T-cell (primary cell): ENCODE results near the gene ZNF681. TPM values are rescaled to one million over a fixed set of nuclear protein-coding genes. Genes with fewer than 3 reads are reported as not detected.
A peak's percentile ranks its signal among the peaks of the same experiment; 100 is the strongest.

Experiments
- ATAC-seq, 4 experiments: fragments of 200-7000 bp in 3 of 4; fragments of 150-1000 bp in 1 of 4; cut with Tn5 transposase; replicated peaks in 1 of 4; 1 replicate in 3 of 4; 2 replicates in 1 of 4; pipeline ENCODE4 v1.10.0; 2021; ENCODE audit warnings: moderate library complexity in 3 of 4, mild to moderate bottlenecking in 2 of 4, moderate number of reproducible peaks in 1 of 4
- CTCF ChIA-PET, 2 donors: fragments of 300-600 bp; sonication (Branson Sonifier 250); formaldehyde crosslinking; loops; one replicate each; lab custom pipeline; 2022; ENCODE audit warnings: antibody characterized with exemption in 2 of 2; lab: Charles Lee
- POLR2A ChIA-PET, 2 donors: fragments of 300-600 bp; sonication (Branson Sonifier 250); formaldehyde crosslinking; loops; one replicate each; lab custom pipeline; 2022; ENCODE audit warnings: antibody characterized with exemption in 2 of 2; lab: Charles Lee
- DNase-seq, 35 experiments: peaks; one replicate each; pipeline versions ENCODE4 v3.0.0 to v3.0.0-alpha.2; 2013 to 2023
- H3K27ac ChIP-seq: one replicate; pipeline ENCODE4 v1.5.1; 2013; ENCODE audit warnings: low read length
- H3K27me3 ChIP-seq, 2 experiments: replicated peaks in 1 of 2; 1 replicate in 1 of 2; 2 replicates in 1 of 2; pipeline versions ENCODE4 v1.6.1 to v1.7.0; 2013; ENCODE audit warnings: low read length in 1 of 2, mixed read lengths in 1 of 2; ENCODE audit not compliant: control insufficient read depth in 2 of 2, insufficient read depth in 2 of 2; ENCODE audit errors: extremely low read depth in 1 of 2
- H3K36me3 ChIP-seq, 2 donors: 1 replicate in 1 of 2; 2 replicates in 1 of 2; pipeline versions ENCODE4 v1.6.1 to v1.7.0; 2013; ENCODE audit warnings: low read length in 1 of 2; ENCODE audit not compliant: control insufficient read depth in 2 of 2, insufficient read depth in 1 of 2; ENCODE audit errors: extremely low read depth in 1 of 2
- H3K4me1 ChIP-seq, 2 experiments: 1 replicate in 1 of 2; 2 replicates in 1 of 2; pipeline versions ENCODE4 v1.6.1 to v1.7.0; 2013; ENCODE audit warnings: low read length in 2 of 2, mixed read lengths in 1 of 2; ENCODE audit not compliant: insufficient read depth in 2 of 2, control insufficient read depth in 1 of 2; ENCODE audit errors: extremely low read depth in 1 of 2
- H3K4me3 ChIP-seq, 2 donors: 1 replicate in 1 of 2; 2 replicates in 1 of 2; pipeline versions ENCODE4 v1.5.1 to v1.7.0; 2013; ENCODE audit warnings: mild to moderate bottlenecking in 2 of 2, low read length in 1 of 2, moderate library complexity in 1 of 2; ENCODE audit not compliant: control insufficient read depth in 1 of 2; ENCODE audit errors: extremely low read depth in 1 of 2
- H3K9me3 ChIP-seq: 2 replicates; pipeline ENCODE4 v1.7.0; 2013
- H3K27ac Mint-ChIP-seq, 2 donors: one replicate each; pipeline ENCODE4 v1.8.0; 2020 to 2021; ENCODE audit warnings: mild to moderate bottlenecking in 2 of 2, mixed read lengths in 2 of 2
- H3K27me3 Mint-ChIP-seq, 2 donors: one replicate each; pipeline ENCODE4 v1.8.0; 2021 to 2022; ENCODE audit warnings: mixed read lengths in 2 of 2
- H3K36me3 Mint-ChIP-seq: one replicate; pipeline ENCODE4 v1.8.0; 2021; ENCODE audit warnings: mixed read lengths
- H3K4me1 Mint-ChIP-seq, 3 donors: one replicate each; pipeline ENCODE4 v1.8.0; 2020 to 2022; ENCODE audit warnings: mixed read lengths in 3 of 3, mild to moderate bottlenecking in 1 of 3
- H3K4me3 Mint-ChIP-seq, 3 donors: one replicate each; pipeline ENCODE4 v1.8.0; 2020 to 2022; ENCODE audit warnings: mild to moderate bottlenecking in 3 of 3, mixed read lengths in 3 of 3, moderate library complexity in 3 of 3
- H3K9me3 Mint-ChIP-seq, 3 donors: one replicate each; pipeline ENCODE4 v1.8.0; 2020 to 2022; ENCODE audit warnings: mixed read lengths in 3 of 3
- WGBS: methylation state at CpG from one replicate; pipeline ENCODE4 v1.1.5; 2013; ENCODE audit warnings: missing lambda C conversion rate; ENCODE audit not compliant: insufficient coverage; 5-methylcytosine and 5-hydroxymethylcytosine counted together
- total RNA-seq, 35 experiments: library from RNA in 6 of 35; stranded (reverse) in 6 of 35; fragments of 120-200 nt in 1 of 35; gene quantifications; one replicate each; pipeline versions ENCODE4 v1.2.1 to v1.2.4 and lab custom pipeline; 2013 to 2026

The ZNF681 gene
- total RNA-seq, 5 donors from 2014 or later (not counting 1 experiment from before 2014, with no cell fraction given): 2.4 to 6.7 (median 5.5) TPM

GRCh38 chr19:23718802-23719201 is 39.9 kb downstream of the ZNF681 start:
- no peak overlapping the region for H3K4me3 ChIP-seq
- 21% methylated on average over 6 of the region's 12 CpGs for WGBS
- no peak for ATAC-seq
- H3K36me3 Mint-ChIP-seq: no peaks in the 10 kb centered on the region
- H3K4me1 ChIP-seq: no peaks in the 10 kb centered on the region
- peaks cover 5 to 11% of the 10 kb centered on the region in 2 donors for H3K27me3 Mint-ChIP-seq
- H3K27me3 ChIP-seq: peaks cover 0 to 3% of the 10 kb centered on the region in 2 experiments
- H3K9me3 ChIP-seq: no peaks in the 10 kb centered on the region
- peak overlapping the region in 1 of 3 donors; percentile 62 for H3K4me3 Mint-ChIP-seq
- no peak for DNase-seq
- no peak overlapping the region for H3K27ac Mint-ChIP-seq
- no peaks in the 10 kb centered on the region for H3K36me3 ChIP-seq
- POLR2A ChIA-PET: no interaction called here
- H3K4me1 Mint-ChIP-seq: peaks cover 8 to 15% (median 12%) of the 10 kb centered on the region in 3 donors
- H3K27ac ChIP-seq: no peak overlapping the region
- CTCF ChIA-PET: no interaction called here
- peaks cover 0 to 4% (median 0%) of the 10 kb centered on the region in 3 donors for H3K9me3 Mint-ChIP-seq

GRCh38 chr19:23716792-23717191 is 41.9 kb downstream of the ZNF681 start:
- peaks cover 8 to 12% (median 12%) of the 10 kb centered on the region in 3 donors for H3K4me1 Mint-ChIP-seq
- H3K9me3 Mint-ChIP-seq: peaks cover 0 to 4% (median 0%) of the 10 kb centered on the region in 3 donors
- Histone ChIP-seq H3K27me3 (peaks cover 0 to 3% of the 10 kb centered on the region in 2 experiments), H3K4me3 (no peak overlapping the region), H3K27ac (no peak overlapping the region), H3K36me3 (no peaks in the 10 kb centered on the region), H3K9me3 (no peaks in the 10 kb centered on the region), H3K4me1 (no peaks in the 10 kb centered on the region)
- H3K4me3 Mint-ChIP-seq: no peak overlapping the region
- no peak overlapping the region for H3K27ac Mint-ChIP-seq
- peaks cover 5 to 11% of the 10 kb centered on the region in 2 donors for H3K27me3 Mint-ChIP-seq
- CTCF ChIA-PET: no interaction called here
- no peaks in the 10 kb centered on the region for H3K36me3 Mint-ChIP-seq
- no peak for ATAC-seq
- POLR2A ChIA-PET: no interaction called here
- DNase-seq: no peak

- Histone ChIP-seq H3K4me1 (no peaks in the 10 kb centered on the region), H3K36me3 (no peaks in the 10 kb centered on the region), H3K27ac (no peak overlapping the region), H3K4me3 (no peak overlapping the region), H3K27me3 (peaks cover 0 to 2% of the 10 kb centered on the region in 2 experiments), H3K9me3 (no peaks in the 10 kb centered on the region)
- 13% methylated on average over 1 of the region's 2 CpGs for WGBS
- Mint-ChIP-seq H3K4me1 (no peaks in the 10 kb centered on the region), H3K9me3 (peaks cover 0 to 11% (median 9%) of the 10 kb centered on the region in 3 donors), H3K27me3 (no peaks in the 10 kb centered on the region), H3K4me3 (no peak overlapping the region), H3K36me3 (no peaks in the 10 kb centered on the region), H3K27ac (no peak overlapping the region)
- DNase-seq (no peak), ATAC-seq (no peak)
- CTCF ChIA-PET: no interaction called here
- POLR2A ChIA-PET: no interaction called here
Measured at GRCh38 chr19:23709347-23709746, 49.3 kb downstream of the ZNF681 start.

- no peaks in the 10 kb centered on the region for H3K4me1 Mint-ChIP-seq
- Histone ChIP-seq H3K4me1 (no peaks in the 10 kb centered on the region), H3K27me3 (peaks cover 0 to 6% of the 10 kb centered on the region in 2 experiments), H3K4me3 (no peak overlapping the region), H3K9me3 (no peaks in the 10 kb centered on the region), H3K27ac (no peak overlapping the region), H3K36me3 (no peaks in the 10 kb centered on the region)
- H3K4me3 Mint-ChIP-seq: no peak overlapping the region
- H3K27ac Mint-ChIP-seq: no peak overlapping the region
- ATAC-seq: no peak
- ChIA-PET POLR2A (no interaction called here), CTCF (no interaction called here)
- peaks cover 5 to 6% of the 10 kb centered on the region in 2 donors for H3K27me3 Mint-ChIP-seq
- no peaks in the 10 kb centered on the region for H3K36me3 Mint-ChIP-seq
- no peak for DNase-seq
- H3K9me3 Mint-ChIP-seq: peaks cover 0 to 11% (median 9%) of the 10 kb centered on the region in 3 donors
- 100% methylated on average over 1 of the region's 1 CpG for WGBS
Measured at GRCh38 chr19:23706657-23707056, 52.0 kb downstream of the ZNF681 start.

- WGBS: 69% methylated on average over 1 of the region's 2 CpGs
- peaks cover 5 to 6% of the 10 kb centered on the region in 2 donors for H3K27me3 Mint-ChIP-seq
- no peak overlapping the region for H3K4me3 Mint-ChIP-seq
- ATAC-seq (no peak), DNase-seq (no peak)
- no peak overlapping the region for H3K27ac ChIP-seq
- H3K9me3 ChIP-seq: no peaks in the 10 kb centered on the region
- ChIA-PET POLR2A (no interaction called here), CTCF (no interaction called here)
- no peaks in the 10 kb centered on the region for H3K36me3 ChIP-seq
- peaks cover 0 to 7% of the 10 kb centered on the region in 2 experiments for H3K27me3 ChIP-seq
- H3K36me3 Mint-ChIP-seq: no peaks in the 10 kb centered on the region
- no peak overlapping the region for H3K4me3 ChIP-seq
- no peaks in the 10 kb centered on the region for H3K4me1 ChIP-seq
- peak overlapping the region in 1 of 2 donors; percentile 16 for H3K27ac Mint-ChIP-seq
- H3K4me1 Mint-ChIP-seq: no peaks in the 10 kb centered on the region
- peaks cover 0 to 3% (median 0%) of the 10 kb centered on the region in 3 donors for H3K9me3 Mint-ChIP-seq
Measured at GRCh38 chr19:23699521-23699860, 59.2 kb downstream of the ZNF681 start.

GRCh38 chr19:23698711-23699520 is 59.8 kb downstream of the ZNF681 start:
- H3K4me1 Mint-ChIP-seq: no peaks in the 10 kb centered on the region
- no peaks in the 10 kb centered on the region for H3K36me3 ChIP-seq
- ATAC-seq: peak in 3 of 4 experiments; percentile 36 to 53 (median 52)
- H3K4me3 ChIP-seq: no peak overlapping the region
- 74% methylated on average over 4 of the region's 6 CpGs for WGBS
- H3K27ac ChIP-seq: no peak overlapping the region
- H3K4me3 Mint-ChIP-seq: peak overlapping the region in 2 of 3 donors; percentile 28 to 32
- H3K27me3 Mint-ChIP-seq: peaks cover 5 to 6% of the 10 kb centered on the region in 2 donors
- DNase-seq: peak in 2 of 35 experiments; percentile 2 to 12
- H3K9me3 Mint-ChIP-seq: peaks cover 0 to 3% (median 0%) of the 10 kb centered on the region in 3 donors
- H3K36me3 Mint-ChIP-seq: no peaks in the 10 kb centered on the region
- H3K9me3 ChIP-seq: no peaks in the 10 kb centered on the region
- ChIA-PET CTCF (no interaction called here), POLR2A (no interaction called here)
- peaks cover 0 to 6% of the 10 kb centered on the region in 2 experiments for H3K27me3 ChIP-seq
- no peaks in the 10 kb centered on the region for H3K4me1 ChIP-seq
- peak overlapping the region; percentile 16 to 71 for H3K27ac Mint-ChIP-seq
